HG03175 (cell line): ENCODE measurements around the gene ISCA2.
"Not testable (repeated sequence)": the region's sequence is repeated elsewhere in the genome, so short reads cannot be mapped to it uniquely, and the experiment has no call there.

Experiments used
- ATAC-seq: cut with Tn5 transposase; IDR thresholded peaks from one replicate; pipeline ENCODE4 v1.9.1; 2021; ENCODE audit warnings: mild to moderate bottlenecking, moderate library complexity; ENCODE audit not compliant: unreplicated experiment

Gene ISCA2

DNA sequence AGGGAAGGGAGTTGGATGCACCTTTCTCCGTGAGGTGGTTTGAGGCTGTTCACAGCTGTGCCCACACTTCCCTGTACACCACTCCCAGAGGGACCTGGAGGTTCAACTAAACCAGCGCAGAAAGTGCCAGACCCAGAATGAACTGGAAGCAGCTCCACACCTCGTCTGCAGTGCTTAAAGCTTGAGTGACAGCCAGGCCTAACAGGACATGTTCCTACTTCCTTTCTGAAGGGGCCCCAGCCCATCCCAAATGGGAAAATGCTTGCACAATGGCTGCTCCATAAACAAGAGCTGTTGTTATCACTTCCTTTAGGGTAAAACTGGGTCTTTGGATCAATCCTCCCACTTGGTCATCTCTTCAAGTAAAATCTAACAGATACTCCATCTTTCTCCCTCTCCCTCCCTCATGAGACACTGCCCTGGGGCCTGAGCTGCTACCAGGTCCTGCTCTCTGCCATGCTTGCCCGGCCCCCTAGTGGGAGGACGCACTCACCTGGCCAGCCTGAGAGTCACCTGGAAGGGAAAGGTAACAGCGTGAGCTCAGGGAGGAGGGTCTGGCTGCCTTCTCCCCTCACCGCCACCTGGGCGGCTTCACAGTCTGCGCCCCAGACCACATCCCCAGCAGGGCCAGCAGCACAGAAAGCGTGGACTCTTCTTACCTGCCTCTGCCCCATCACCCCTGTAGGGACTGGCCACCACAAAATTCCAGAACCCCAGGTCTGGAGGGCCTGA, 33.5 kb downstream of the ISCA2 start:
- no peak for ATAC-seq

- ATAC-seq, result no peak
Observed at GRCh38 chr14:74527736-74528280, 34.2 kb downstream of the ISCA2 start.

- no peak for ATAC-seq
Observed at GRCh38 chr14:74528406-74528805, 34.8 kb downstream of the ISCA2 start.

DNA sequence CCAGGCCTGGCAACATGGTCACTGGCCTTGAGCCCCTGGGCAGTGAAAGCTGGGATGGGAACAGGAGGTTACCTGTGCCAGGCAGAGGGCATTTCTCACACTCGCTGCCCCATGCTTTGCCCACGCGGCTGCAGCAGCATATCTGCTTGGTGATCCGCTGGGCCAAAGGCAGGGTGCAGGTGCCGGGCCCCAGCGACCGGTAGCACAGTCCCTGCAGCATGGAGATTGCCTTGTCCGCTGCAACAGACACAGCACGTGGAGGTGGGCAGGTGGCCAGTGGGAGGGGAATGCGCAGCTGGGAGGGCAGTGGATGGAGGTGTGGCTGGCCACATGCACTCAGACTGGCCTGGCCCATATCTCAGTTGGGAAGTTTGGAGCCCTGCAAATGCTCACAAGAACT, 35.3 kb downstream of the ISCA2 start:
- ATAC-seq, result no peak

DNA sequence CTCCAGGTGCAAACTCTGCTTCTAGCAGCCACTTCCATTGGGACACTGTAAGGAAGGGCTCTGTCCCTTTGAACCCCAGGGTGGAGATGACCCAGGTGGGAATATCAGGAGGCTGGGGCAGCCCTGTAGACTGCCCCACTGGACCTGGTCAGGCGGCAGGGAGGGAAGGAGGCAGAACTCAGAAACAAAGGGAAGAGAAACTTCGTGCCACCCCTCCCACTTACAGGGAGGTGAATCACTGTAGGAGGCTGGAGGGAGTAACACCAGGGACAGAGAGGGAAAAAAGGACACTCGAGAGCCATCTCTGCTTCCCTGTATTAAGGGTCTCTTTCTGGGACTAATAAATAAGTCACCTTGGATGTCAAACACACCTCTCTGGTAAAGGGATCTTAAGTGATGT, 37.4 kb downstream of the ISCA2 start:
- ATAC-seq, result no peak

- no peak for ATAC-seq
Observed at GRCh38 chr14:74531467-74531866, 37.9 kb downstream of the ISCA2 start.

GRCh38 chr14:74532246-74532645, 38.7 kb downstream of the ISCA2 start:
- no peak for ATAC-seq

DNA sequence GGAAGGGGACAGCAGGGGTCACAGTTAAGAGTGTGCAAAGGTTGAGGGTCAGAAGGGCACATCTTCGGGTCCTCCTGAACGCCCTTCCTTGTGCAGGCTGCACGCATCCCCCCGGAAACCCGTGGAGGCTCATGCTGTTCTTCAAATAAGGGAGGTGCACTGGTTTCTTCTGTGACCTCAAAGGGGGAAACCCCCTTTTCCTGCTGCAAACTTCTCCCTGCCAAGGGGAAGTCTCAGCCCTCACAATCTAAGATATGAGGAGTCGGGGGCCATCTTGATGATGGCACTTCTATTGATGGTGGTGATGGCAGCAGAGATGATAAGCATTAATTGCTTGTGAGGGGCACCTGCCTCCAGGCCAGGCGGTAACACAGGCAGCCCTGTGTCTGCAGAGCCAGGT, 40.0 kb downstream of the ISCA2 start:
- no peak for ATAC-seq

GRCh38 chr14:74535756-74536325, 42.3 kb downstream of the ISCA2 start:
- no peak for ATAC-seq

- not testable (repeated sequence) for ATAC-seq
Observed at GRCh38 chr14:74536336-74536735, 42.8 kb downstream of the ISCA2 start.

DNA sequence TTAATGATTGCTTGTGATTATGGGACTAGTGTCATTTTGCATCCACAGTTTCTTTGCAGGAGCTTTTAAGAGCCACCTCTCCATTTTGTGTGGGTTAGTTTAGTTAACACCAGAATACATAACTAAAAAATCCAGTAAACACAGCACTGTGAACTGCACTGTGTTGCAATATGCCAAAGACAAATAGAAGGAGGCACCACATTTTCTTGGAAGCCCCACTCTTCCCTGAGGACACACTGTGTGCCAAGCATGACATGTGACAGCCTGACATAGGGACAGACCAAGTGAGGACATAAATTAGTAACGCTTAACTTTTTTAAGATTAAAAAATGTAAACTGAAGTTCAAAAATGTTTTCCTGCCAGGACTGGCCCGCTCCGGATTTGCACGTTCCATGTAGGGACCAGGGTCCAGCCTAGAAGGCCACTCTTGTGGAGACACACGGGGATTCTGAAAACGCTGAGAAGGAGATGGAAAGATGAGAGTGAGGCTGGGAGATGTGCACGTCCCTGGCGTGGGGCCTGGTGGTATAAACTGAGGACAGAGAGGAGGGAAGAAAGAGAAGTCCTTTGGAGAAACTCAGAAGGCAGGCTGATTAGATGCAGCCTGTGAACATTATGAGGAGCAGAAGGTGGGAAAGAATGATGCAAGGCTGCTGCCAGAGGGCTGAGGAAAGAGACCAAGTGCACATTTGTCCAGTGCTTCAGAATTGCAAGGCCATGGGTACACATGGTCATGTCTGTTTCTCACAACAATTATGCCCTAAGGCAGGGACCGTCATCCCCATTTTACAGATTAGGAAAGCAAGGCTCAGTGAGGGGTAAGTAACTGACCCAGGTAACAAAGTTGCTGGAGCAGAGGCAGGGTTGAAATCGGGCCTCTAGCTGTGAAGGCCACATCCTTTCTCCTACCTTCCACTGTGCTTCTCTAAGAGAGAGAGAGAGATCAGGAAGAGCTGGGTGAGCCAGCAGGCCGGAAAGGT, 45.1 kb downstream of the ISCA2 start:
- ATAC-seq, result no peak

DNA sequence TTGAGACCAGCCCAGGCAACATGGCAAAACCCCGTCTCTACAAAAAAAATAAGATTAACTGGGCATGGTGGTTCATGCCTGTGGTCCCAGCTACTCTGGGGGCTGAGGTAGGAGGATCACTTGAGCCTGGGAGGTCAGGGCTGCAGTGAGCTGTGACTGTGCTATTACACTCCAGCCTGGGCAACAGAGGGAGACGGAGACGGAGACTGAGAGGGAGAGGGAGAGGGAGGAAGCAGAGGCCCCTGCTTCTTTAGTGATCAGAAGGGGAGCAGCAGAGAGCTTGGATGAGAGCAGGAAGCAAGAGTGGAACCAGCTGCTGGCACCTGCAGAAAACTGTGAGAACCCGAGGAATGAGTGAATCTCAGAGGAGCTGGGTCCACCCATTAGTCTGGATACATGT, 45.9 kb downstream of the ISCA2 start:
- ATAC-seq, result no peak

- ATAC-seq, result no peak
Observed at GRCh38 chr14:74541225-74541624, 47.7 kb downstream of the ISCA2 start.

DNA sequence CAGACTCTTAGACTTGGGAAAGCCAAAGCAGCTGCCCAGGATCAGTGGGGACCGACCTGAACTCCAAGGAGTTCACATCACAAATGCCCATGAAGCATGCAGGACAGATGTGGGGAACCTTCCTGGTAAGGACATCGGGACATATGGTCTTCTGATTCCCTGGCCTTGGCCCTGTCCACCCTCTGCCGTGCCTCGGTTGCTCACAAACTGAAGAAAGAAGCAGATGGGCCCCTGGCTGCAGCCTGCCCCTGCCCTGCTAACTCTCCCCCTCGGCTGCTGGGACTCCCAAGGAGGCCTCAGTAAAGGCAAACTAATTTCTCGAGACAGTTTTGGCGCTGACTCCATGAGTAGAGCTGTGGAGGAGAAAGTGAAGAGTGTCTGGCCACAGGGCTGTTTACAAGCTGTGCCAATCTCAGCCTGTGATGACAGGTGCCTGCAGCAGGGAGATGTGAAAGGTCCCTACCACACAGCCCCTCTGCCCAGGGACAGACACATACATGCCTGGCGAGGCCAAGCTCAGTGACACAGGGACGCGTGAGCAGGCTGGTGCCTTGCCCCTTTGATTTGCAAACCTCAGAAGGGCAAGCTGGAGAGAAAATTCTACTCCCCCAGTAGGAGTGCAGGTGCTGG, 48.6 kb downstream of the ISCA2 start:
- ATAC-seq, result no peak

DNA sequence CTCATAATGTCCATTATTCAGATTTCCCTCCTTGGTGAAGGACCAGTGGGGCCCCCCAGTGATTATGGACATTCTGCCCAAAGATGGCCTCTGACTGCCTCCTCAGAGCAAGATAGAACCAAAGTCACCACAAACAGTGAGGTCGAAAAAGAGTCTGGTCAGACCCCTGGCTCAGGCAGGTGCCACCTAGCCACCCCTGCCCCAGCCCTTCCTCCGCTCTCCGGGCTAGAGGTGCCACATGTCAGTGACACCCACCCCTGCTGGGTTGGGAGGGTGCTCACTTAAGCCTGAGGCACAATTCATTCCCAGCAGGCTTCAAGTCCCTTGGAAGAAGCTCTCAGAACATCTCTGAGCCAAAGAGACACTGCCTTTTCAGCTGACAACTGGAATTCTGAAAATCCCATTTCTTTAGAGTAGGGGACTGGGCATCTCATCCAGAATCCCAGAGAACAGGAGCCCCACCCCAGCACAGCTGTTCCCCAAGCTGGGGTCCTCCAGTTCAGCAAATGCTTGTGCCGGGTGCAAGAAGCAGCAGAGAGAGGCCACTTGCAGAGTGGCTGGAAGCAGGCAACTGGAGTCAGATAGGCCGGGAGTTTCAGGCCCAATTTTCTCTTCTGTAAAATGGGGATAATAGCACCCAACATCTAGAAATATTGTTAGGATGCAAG, 50.3 kb downstream of the ISCA2 start:
- ATAC-seq, result no peak

- no peak for ATAC-seq
Observed at GRCh38 chr14:74545386-74545785, 51.8 kb downstream of the ISCA2 start.

DNA sequence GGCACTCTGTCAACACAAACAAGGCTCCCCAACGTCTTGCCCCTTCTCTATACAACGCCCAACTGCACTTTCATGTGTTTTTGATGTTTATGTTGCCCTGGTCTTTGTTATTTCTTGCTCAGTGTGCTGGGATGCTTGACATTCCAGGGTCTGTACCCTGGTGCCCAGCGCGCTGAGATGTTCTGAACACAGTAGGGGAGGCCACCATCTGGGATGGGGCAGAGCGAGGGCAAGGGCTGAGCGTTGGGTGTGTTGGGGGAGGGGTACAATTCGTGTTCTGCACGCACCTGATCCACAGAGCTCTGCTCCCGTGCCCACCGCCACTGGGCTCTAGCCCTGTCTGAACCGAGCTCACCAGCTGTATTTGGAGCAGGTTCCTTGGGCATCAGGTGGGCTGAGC, 52.9 kb downstream of the ISCA2 start:
- no peak for ATAC-seq
